Germinal center (tissue), 1 donor: Measurements from ENCODE around the gene BLVRA.
"Not testable (repeated sequence)": the region's sequence is repeated elsewhere in the genome, so short reads cannot be mapped to it uniquely, and the experiment has no call there.

Experiments used
- DNase-seq: peaks from one replicate; pipeline ENCODE4 v3.0.0; 2012; ENCODE audit warnings: mixed read lengths, low spot score

The BLVRA gene

DNA sequence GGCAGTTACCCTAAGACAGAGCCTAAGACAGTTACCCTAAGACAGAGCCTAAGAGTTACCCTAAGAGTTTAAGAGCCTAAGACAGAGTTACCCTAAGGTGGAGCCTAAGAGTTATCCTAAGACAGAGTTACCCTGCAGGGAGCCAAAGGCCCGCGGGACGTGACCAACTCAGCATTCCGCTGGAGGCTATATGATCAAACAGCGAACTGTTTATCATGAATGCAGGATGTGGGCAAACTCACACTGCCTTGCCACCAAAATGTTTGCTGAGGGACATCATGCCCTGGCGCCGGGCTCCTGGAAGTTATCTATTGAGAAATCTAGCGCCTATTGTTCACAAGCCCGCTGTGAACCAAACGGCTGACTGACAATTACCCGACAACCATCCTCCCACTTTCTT lies 49.9 kb downstream of the BLVRA start:
- no peak for DNase-seq

DNA sequence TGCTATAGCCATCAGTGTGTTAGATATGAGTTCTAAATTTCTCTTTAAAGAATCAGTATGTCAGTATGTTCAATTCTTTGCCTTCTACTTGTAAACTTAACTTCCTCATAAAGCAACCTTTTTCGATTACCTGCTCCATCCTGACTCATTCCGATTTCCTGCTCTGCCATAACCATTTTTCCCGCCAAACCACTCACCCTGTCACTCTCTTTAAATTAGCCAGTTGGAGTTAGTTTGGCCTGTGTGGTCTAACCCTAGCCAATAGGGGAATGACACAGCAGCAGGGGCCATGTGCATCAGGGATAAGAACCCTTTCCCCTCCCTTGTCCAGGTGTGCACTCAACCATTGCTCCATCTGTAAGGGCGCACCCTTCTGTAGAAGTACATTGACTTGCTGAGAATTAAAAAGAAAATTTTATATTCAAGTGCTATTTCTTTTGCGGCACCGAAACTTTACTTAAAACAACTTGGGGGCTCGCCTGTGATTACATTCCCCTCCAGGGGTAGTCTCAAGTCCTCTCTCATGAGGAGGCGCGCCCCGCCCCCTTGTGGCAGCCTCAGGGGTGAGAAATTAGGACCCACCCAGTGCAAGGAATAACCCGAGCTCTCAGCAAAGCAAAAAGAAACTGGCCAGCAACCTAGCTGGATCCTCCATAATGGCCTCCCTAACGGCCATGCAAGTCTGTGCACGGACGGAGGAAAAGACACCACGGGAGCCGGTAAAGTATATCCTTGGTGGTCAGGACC lies 51.9 kb downstream of the BLVRA start:
- peak; percentile 12 for DNase-seq

DNA sequence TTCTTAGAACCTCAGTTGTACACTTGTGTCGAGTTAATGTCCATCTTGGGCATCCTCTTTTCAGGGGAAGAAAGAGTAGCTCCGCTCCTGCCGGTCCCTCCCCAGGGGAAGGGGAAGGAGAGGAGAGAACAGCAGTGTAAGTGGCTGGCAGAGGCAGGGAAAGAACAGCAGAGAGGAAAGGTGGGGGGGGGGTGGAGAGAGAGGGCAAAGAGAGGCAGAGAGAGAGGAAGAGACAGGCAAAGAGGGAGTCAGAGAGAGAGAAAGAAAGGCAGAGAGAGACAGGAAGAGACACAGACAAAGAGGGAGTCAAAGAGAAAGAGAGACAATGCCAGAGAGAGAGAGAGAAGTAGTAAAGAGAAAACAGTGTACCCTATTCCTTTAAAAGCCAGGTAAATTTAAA lies 56.9 kb downstream of the BLVRA start:
- DNase-seq, result no peak

DNA sequence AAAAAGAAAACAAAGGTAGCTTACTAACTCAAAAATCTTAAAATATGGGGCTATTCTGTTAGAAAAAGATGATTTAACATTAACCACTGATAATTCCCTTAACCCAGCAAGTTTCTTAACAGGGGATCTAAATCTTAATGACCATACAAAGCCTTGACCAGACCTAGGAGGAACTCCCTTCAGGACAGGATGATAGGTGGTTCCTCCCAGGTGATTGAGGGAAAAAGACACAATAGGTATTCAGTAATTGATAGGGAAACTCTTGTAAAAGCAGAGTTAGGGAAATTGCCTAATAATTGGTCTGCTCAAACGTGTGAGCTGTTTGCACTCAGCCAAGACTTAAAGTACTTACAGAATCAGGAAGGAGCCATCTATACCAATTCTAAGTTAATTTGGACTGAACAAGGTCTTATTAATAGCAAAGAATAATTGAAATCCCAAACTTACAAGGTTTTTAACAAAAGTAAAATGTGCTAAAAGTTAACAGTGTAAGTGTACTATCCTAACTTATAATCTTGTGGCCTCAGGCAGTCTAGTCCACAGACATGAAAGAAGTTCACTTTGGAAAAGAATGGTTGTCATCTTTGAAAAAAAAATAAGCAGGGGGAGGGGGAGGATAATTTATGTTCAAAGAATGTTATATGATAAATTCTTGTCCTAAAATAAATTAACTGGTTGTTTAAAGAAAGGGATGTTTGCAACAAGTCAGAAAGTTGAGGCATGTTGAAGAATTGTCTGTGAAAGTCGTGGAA lies 57.7 kb downstream of the BLVRA start:
- not testable (repeated sequence) for DNase-seq

DNA sequence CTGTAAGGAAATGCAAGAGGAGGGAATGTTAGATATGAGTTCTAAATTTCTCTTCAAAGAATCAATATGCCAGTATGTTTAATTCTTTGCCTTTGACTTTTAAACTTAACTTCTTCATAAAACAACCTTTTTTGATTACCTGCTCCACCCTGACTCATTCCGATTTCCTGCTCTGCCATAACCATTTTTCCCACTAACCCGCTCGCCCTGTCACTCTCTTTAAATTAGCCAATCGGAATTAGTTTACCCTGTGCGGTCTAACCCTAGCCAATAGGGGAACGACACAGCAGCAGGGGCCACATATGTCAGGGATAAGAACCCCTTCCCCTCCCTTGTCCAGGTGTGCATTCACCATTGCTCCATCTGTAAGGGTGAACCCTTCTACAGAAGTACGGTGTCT lies 64.9 kb downstream of the BLVRA start:
- DNase-seq, result not testable (repeated sequence)

DNA sequence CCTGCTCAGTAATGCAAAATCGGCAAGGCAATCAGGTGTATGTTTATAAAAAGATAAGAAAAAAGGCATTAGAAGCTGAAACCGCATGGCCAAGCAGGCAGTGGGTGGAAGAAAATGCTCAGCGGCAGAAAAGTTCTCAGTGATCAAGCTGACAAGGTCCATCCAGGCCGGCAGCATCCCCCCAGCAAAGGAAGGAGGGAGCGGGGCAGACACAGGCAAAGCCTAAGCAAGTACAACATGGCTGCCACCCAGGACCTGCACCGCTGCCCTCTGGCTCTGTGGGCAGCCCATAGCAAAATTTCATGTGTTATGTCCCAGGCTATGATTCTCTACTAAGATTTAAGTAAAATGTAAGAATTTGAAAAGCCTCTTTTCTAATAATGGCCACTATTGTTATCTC lies 65.5 kb downstream of the BLVRA start:
- DNase-seq, result no peak

DNA sequence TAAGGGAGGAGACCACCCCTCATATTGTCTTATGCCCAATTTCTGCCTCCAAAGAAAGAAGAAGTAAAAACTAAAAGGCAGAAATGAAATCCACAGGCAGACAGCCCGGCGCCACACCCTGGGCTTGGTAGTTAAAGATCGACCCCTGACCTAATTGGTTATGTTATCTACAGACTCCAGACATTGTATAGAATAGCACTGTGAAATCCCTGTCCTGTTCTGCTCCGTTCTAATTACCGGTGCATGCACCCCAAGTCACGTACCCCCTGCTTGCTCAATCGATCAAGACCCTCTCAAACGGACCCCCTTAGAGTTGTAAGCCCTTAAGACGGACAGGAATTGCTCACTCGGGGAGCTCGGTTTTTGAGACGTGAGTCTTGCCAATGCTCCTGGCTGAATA lies 66.0 kb downstream of the BLVRA start:
- DNase-seq, result not testable (repeated sequence)

DNA sequence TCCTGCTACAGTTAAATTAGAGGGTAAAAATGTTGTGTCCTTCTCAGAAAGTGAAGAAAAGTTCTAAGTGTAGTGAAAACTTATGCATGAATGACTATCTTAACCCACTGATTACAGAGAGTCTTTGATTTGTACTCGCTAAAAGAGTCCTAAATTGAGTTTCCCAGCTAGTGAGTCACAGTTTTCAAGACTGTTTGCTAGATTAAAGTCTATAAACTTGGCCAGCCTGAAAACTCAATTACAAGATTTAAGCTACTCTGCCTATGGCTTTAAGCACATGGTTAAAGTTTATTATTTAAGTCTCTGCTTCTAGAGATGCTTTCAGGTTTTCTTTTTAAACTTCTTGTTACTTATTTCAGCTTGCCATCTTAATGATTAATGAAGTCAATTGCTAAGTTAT lies 66.5 kb downstream of the BLVRA start:
- DNase-seq, result no peak

DNA sequence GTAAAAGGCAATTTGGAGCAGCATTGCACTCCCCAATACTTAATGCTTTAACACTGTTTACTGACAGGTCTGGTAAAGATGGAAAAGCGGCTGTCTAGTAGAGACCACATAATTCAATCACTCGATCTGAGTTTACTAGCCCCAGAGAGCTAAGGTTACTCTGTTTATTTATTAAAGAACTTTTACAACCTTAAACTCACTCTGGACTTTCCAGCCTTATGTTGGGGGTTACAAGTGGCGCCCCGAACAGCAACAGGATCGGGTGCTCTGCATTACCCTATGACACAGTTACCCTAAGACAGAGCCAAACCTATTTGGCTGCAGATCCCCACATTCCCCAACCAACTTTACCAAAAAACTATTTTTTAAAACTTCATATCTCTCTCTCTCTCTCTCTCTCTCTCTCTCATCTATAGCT lies 66.9 kb downstream of the BLVRA start:
- no peak for DNase-seq

DNA sequence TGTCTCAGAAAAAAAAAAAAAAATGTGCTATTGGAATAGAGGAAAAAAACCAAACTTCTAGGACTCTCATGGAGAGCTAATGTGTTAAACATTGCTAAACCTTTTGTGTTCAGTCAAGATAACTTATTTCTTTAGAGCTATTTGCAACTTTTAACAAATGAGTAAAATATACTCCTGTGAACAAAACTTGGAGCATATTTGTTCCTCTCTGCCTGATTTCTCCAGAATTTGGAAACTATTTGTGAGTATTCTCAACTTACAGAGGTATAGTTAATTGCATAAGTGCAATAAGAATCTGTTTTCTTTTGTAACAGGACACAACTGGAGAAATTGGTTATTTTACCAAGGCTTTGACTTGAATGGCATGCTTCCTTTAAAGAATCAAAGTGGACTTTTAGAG lies 72.4 kb downstream of the BLVRA start:
- DNase-seq, result not testable (repeated sequence)

DNA sequence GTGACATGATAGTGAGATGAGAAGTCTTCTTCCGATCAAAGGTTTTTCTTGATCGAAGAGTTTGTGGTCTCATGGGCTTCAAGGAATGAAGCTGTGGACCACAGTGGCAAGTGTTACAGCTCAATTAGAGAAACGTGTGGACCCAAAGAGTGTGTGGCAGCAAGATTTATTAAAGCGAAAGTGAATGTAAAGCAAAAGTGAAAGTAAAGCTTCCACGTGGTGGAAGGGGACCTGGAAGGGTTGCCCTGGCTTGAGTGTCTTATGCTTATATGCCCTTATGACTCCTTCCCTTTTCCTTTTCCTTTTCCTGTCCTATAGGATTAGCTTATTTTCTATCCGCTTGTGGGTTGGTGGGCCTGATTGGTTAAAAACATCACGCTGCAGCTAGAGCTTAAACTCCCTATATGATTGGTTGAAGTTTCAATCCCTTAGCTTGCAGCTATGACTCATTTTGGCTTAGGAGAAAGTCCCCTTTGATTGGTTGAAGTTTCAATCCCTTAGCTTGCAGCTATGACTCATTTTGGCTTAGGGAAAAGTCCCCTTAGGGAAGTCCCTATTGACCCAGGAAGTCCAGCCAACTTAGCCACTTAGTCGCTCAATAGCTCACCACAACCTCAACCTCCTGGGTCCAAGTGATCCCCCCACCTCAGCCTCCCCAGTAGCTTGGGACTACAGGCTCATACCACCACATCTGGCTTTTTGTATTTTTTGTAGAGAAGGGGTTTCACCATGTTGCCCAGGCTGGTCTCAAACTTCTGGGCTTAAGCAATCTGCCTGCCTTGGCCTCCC lies 76.2 kb downstream of the BLVRA start:
- DNase-seq, result no peak

DNA sequence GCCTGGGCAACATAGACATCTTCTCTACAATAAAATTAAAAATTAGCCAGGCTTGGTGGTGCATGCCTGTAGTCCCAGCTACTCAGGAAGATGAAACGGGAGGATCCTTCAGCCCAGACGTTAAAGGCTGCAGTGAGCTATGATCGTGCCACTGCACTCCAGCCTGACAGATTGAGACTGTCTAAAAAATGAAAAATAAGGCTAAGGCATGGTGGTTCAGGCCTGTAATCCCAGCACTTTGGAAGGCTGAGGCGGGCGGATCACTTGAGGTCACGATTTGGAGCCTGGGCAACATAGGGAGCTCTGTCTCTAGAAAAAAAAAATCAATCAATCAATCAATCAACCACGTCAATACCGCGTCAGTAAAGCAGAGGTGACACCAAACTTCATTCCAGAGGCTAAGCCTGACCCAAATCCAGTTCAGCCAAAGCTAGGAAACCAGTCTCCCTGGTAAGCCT lies 79.8 kb downstream of the BLVRA start:
- no peak for DNase-seq

DNA sequence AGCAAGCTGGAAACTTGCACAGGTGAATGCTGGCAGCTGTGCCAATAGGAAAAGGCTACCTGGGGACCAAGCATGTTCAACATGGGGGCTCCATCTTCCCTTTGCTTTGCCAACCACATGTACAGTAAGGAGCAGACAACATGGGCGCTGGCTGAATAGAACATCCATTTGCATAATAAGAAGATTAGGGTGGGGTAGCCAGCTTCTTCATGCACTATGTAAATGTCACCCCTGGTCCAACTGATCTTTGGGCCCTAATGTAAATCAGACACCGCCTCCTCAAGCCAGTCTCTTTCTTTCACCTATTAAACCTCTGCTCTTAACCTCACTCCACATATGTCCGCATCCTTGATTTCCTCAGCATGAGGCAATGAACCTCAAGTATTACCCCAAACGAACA lies 84.8 kb downstream of the BLVRA start:
- no peak for DNase-seq

DNA sequence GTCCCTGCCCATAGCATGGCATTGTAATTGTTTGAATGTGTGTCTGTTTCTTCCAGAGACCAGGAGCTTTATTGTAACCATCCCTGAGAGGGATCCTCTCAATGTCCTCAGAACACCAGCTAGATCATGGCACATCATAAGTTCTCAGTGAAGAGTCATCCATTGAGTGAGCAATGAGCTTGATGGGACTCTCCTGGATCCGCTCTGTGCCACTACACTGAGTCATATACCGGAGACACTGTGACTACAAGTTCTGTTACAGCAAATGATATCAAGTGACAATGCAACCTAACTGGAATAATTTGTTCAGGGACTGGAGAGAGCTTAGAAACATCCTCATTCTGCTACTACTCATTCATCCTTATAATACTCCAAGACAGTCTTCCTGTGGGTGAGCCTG lies 85.8 kb downstream of the BLVRA start:
- no peak for DNase-seq

DNA sequence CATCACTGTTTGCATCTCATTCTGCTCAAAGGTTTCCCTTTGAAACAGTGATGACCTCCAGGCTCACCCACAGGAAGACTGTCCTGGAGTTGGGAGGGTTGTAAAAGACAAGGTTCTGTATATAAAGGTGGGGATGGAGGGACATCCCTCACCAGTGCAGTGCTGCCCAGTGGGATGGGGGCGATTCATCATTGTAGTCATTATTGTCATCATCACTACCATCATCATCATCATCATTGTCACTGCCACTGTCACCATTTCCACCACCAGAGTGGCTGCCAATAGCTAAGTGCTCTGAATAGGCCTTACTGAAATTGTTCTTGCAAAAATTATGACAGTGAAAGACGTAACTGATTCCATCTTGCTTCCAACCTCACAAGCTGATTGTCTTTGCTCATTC lies 86.2 kb downstream of the BLVRA start:
- DNase-seq, result no peak

DNA sequence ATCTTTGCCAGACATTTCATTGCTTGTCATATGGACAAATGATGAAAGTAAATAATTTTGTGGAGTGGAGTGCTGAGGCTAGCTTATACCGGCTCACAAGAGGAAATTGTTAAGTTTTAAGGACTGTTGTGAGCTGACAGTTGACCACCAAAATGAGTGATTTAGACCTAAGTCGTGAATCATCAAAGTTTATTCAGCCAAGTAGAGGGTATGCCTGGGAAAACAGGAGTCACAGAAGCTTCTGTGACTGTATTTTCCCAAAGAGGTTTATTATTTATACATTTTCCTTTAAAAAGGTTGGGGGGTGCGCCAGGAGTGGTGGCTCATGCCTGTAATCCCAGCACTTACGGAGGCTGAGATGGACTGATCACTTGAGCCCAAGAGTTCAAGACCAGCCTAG lies 89.0 kb downstream of the BLVRA start:
- no peak for DNase-seq

DNA sequence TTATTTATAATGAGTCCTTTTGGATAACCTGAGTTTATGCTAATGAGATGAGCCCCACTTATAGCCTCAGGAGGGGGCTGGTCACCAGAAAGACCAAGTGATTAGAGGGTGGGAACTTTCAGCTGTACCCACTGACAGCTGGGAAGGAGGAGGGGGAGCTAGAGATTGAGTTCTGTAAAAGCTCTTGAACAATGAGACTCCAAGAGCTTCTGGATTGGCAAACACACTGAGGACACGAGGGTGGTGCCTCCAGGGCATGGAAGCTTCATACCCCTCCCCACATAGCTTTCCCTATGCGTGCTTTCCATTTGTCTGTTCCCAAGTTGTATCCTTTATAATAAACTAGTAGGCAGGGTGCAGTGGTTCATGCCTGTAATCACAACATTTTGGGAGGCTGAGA lies 90.6 kb downstream of the BLVRA start:
- DNase-seq, result no peak

DNA sequence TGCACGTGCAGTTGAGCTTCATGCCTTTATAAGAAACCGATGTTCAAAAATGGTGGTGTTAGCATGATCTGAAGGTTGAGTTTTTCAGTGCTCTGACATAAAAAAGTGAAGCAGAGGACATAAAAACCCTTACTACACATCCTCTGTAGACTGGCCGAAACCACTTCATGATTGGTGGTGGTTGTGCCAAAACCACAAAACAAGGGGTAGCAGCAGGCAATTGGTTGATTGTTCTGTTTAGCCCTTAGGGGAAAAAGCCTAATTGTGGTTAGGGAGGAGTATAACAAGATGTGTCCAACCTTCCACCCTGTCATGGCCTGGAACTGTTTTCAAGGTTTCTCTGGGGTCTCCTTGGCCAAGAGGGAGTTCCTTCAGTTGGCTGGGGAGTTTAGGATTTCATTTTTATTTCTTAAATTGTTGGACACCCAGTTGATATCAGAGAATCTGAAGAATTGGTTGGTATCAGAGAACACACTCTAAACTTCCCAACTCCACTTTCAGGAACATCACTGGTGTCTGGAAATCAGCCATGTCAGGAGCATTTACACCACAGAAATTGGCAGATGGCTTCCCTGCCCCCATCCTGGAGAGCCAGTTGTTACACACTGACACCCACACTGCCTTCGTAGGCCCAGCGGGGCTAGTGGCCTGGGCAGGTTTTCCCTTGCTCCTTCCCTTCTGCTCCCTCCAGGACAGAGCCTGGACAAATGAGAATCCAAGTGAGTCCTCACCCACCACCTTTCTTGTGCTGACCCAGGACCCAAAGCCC lies 92.1 kb downstream of the BLVRA start:
- no peak for DNase-seq

DNA sequence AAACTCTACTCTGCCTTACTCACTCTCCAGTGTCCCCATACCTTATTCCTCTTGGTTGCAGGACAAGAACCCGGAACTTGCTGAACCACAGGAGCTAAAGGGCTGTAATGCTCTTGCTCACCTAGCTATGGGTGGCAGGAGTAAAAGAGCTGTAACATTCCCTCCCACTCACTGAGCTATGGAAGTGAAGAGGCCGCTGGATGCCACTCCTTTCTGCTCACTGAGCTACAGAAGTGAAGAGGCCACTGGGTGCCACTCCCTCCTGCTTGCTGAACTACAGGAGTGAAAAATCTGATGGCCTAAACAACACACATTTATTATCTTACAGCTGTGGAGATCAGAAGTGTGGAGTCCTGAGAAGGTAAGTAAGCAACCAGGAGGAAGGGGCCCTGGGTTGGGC lies 93.3 kb downstream of the BLVRA start:
- DNase-seq, result no peak

DNA sequence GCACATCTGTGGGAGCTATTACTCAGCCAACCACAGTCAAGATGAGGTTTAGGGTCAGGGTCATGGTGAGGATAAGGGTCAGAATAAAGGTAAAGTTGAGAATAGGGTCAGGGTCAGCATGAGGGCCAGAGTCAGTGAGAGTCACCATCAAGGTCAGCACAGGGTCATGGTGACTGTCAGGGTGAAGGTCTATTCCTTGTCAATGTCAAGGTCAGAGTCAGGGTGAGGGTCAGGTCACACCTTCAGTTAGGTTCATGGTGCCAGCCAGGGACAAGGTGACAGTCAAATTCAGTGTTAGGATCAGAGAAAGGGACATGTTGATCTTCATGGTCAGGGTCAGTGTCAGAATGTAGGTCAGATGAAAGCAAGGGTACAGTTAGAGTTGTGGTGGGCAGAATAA lies 96.7 kb downstream of the BLVRA start:
- no peak for DNase-seq

DNA sequence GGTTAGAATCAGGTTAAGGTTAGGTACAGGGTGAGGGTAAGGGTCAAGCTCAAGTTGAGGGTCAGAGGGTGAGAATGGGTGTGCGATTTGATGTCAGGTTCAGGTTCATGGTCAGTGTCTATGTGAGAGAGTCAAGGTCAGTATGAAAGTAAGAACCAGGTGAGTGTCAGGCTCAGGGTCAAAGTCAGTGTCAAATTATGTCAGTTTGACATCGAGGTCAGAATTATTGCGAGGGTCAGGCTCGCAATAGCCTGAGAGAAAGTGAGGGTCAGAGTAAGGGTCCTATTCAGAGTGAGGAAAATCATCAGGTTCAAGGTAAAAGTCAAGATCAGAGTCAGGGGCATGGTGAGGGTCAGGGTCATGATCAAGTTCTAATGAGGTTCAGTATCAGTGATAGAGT lies 97.8 kb downstream of the BLVRA start:
- no peak for DNase-seq
